Breast epithelium (tissue), 3 donors: ENCODE results near the gene MSH3.

Source experiments
- CTCF ChIP-seq, 3 donors: fragments of 450-650 bp; IDR thresholded peaks; one replicate each; pipeline ENCODE4 v1.5.1; 2016 to 2017; ENCODE audit warnings: antibody characterized with exemption in 3 of 3, mild to moderate bottlenecking in 3 of 3, moderate library complexity in 3 of 3
- POLR2A ChIP-seq: fragments of 450-650 bp; IDR thresholded peaks from one replicate; pipeline ENCODE4 v1.6.1; 2016; ENCODE audit warnings: antibody characterized with exemption, mild to moderate bottlenecking, moderate library complexity

- TF ChIP-seq CTCF (IDR thresholded peaks at IDR 0.05) = no peak
- no peak for TF ChIP-seq POLR2A
Observed at GRCh38 chr5:80895523-80895922, 241.1 kb downstream of the MSH3 start.
